SK-N-MC (cell line): Measurements from ENCODE around the gene FSCN2.

Experiments
- EZH2 ChIP-seq: fragments of 200-600 bp; sonication (generic); IDR thresholded peaks from one replicate; pipeline ENCODE4 v1.6.1; 2017; ENCODE audit warnings: antibody characterized with exemption
- FOXP2 ChIP-seq: optimal IDR thresholded peaks from 2 replicates; pipeline ENCODE3; 2011; ENCODE audit warnings: mild to moderate bottlenecking, moderate library complexity; ENCODE audit not compliant: insufficient read depth; ENCODE audit errors: extremely low read length, control extremely low read depth
- POLR2AphosphoS5 ChIP-seq: IDR thresholded peaks from 2 replicates; pipeline ENCODE4 v1.6.1; 2012; ENCODE audit warnings: mild to moderate bottlenecking, low read depth, low read length, borderline replicate concordance

DNA sequence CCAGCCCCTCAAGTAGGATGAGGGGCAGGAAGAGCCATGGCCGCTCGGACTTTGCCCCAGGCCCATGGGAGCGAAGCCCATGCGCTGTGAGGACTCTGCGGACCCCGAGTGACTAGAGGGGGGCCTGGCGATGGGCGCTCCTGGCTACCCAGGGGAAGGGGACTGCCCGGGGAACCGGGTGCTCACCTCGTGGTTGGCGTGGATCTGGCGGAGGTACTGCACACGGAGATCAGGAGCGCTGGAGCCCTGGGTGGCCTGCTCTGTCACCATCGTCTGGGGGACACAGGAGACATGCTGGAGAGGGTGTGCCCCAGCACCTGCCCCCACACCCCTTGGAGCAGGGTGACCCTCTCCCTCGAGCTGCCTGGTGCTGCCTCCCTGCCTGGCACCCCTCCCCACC is 12.9 kb downstream of the FSCN2 start:
- no peak for TF ChIP-seq EZH2
- TF ChIP-seq POLR2AphosphoS5: no peak
- TF ChIP-seq FOXP2: no peak
